Measurements from ENCODE around the gene LTV1.

The LTV1 gene

GRCh38 chr6:143884216-143884900 is 41.2 kb downstream of the LTV1 start:
- no peak for FAIRE-seq
- no peak for DNase-seq (ENCODE audit: low spot score)

DNA sequence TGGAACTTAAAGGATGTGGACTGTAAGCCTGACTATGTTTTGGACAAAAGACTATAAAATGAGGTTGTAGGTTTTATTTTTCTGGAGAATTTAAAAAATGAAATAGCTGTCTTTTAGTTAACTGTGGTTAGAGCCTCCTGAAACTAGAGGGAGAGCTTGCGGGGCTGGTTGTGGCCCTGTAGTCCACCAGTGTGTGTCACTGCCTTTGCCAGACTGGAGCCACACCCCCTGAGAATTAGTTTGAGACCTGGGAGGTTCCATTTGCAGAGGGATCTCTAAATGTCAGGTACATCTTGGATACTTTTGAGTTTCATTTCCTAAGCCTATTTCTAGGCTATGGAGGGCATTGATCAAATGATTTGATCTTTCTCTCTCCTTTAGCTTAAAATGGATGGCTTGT is 42.0 kb downstream of the LTV1 start:
- DNase-seq (ENCODE audit: low spot score) (no peak), FAIRE-seq (no peak)

GRCh38 chr6:143894655-143895054 is 51.5 kb downstream of the LTV1 start:
- FAIRE-seq (no peak), DNase-seq (ENCODE audit: low spot score) (no peak)

- FAIRE-seq: no peak
- no peak for DNase-seq (ENCODE audit: low spot score)
Measured at GRCh38 chr6:143896126-143896860, 53.2 kb downstream of the LTV1 start.

DNA sequence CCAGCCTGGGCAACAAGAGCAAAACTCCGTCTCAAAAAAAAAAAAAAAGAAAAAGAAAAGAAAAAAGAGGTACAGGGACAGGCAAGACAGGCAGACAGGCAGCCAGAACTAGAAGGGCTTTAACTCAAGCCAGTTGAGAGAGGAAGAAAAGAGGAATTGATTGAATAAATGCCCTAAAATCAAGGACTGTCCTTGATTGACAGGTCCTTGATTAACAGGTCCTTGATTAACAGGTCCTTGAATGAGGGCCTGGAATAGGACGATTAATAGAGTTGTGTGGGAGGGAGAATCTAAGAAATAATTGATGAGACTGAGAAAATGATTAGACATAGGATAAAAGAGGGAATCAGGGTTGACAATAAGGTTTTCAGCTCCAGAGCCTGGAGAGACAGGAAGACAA is 57.2 kb downstream of the LTV1 start:
- FAIRE-seq: no peak
- no peak for DNase-seq (ENCODE audit: low spot score)

DNA sequence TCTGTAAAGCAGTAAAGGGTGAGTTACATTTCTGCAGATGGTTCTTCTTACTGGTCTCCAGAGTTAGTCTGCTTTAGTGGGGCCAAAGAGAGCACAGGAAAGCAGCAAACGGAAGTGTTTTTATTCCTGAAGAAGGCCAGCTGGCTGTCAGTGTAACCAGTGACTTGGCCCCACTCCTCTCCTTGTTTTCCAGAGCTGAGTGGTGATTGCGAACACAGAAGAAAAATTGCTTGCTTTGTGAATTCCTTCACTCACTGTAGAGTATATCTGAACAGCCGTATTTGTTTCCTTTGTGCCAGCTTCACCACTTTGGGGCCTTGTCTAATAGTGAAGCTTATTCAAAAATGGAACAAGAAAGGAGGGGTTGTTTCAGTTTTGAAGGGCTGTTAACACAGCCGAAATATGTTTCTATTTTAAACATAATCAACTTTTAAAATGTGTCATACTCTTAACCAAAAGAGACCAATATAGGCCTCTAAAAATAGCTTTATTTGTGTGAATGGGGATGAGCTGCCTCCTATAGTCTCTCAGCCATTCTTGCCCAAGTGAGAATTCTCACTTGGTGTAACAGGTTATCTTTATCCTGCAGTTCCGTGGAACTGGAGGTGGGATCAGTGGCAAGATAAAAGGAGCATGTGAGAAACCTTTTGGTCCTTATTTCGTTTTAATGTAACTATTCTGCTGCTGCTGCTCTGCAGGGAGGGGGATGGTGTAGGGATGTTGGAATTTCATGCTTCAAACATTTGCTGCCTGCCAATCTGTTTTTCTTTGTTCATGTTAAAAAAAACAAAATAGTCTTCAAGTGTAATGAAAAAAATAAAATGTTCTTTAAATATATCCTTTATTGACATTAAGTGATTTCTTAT is 59.0 kb downstream of the LTV1 start:
- no peak for FAIRE-seq

DNA sequence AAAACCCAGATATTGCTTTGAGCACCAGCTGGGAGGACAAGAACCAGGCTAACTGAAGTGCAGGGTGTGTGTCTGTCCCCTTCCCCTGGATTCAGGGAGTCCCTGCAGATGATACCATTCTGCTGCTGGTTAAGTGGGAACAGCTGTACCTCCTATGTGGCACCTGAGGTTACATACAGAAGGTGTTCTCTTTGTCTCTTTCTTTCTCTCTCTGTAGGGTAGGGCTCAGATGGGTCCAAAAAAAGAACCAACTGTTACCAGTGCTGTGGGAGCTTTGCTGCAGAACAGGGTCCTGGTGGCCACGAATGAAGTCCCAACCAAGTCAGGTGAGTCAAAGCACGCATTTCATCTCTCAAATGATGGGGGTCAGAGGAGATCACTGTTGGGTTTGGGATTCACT is 59.7 kb downstream of the LTV1 start:
- no peak for DNase-seq (ENCODE audit: low spot score)

More for the DNA sequence above, 59.0 kb downstream of the LTV1 start:
- DNase-seq (ENCODE audit: low spot score): no peak

DNA sequence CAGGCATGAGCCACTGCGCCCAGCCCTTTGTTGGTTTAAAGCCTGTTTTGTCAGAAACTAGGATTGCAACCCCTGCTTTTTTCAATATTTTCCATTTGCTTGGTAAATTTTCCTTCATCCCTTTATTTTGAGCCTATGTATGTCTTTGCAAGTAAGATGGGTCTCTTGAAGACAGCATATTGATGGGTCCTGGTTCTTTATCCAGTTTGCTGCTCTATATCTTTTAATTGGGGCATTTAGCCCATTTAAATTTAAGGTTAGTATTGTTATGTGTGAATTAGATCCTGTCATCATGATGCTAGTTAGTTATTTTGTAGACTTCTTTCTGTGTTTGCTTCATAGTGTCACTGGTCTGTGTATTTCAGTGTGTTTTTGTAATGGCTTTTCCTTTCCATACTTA is 67.9 kb downstream of the LTV1 start:
- FAIRE-seq (no peak), DNase-seq (ENCODE audit: low spot score) (no peak)

More for the DNA sequence above, 59.7 kb downstream of the LTV1 start:
- no peak for FAIRE-seq

- no peak for FAIRE-seq
- no peak for DNase-seq (ENCODE audit: low spot score)
Measured at GRCh38 chr6:143912671-143913070, 69.5 kb downstream of the LTV1 start.

Measured in RCC 7860 (cell line).